OCI-LY3 (cell line): ENCODE data around the gene CCNE1.

Experiments
- EZH2phosphoT487 ChIP-seq: fragments of 200-600 bp; shearing (Covaris generic); IDR thresholded peaks from 2 replicates; pipeline ENCODE4 v1.6.1; 2018; ENCODE audit warnings: antibody characterized with exemption, mixed run types, low read depth
- TF ChIP-seq, protein P1 (sequence below): fragments of 200-600, 300-600 bp; sonication (generic); IDR thresholded peaks from 2 replicates; pipeline ENCODE4 v1.5.1; 2014; ENCODE audit warnings: antibody characterized with exemption, low read length, low read depth

DNA sequence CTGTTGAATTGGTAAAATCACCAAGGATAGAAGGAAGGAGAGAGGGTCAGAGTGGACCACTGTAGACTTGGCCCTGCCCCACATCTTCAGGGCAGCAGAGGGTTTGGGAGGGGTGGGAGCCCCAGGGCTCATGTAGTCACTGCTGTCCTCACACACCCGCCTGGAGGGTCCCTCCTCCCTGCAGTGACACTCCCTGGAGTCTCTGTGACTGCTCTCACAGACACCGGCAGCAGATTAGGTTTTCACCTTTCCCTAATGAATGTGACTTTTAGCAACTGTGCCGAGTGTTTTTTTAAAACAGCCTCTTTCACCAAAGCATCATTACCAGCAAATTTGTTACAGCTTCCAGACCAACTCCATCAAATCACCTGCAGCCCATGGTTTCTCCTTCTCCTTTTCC is 45.7 kb upstream of the CCNE1 start:
- TF ChIP-seq, protein P1, sequence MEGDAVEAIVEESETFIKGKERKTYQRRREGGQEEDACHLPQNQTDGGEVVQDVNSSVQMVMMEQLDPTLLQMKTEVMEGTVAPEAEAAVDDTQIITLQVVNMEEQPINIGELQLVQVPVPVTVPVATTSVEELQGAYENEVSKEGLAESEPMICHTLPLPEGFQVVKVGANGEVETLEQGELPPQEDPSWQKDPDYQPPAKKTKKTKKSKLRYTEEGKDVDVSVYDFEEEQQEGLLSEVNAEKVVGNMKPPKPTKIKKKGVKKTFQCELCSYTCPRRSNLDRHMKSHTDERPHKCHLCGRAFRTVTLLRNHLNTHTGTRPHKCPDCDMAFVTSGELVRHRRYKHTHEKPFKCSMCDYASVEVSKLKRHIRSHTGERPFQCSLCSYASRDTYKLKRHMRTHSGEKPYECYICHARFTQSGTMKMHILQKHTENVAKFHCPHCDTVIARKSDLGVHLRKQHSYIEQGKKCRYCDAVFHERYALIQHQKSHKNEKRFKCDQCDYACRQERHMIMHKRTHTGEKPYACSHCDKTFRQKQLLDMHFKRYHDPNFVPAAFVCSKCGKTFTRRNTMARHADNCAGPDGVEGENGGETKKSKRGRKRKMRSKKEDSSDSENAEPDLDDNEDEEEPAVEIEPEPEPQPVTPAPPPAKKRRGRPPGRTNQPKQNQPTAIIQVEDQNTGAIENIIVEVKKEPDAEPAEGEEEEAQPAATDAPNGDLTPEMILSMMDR, result no peak
- TF ChIP-seq EZH2phosphoT487, result no peak
